HG03565 (cell line): ENCODE data around the gene CYP1A2.

Source experiments
- ATAC-seq: cut with Tn5 transposase; IDR thresholded peaks from one replicate; pipeline ENCODE4 v1.9.1; 2021; ENCODE audit warnings: mild to moderate bottlenecking, moderate library complexity; ENCODE audit not compliant: unreplicated experiment

Gene CYP1A2

GRCh38 chr15:74801311-74801997 is 52.8 kb downstream of the CYP1A2 start:
- no peak for ATAC-seq

GRCh38 chr15:74802290-74802689 is 53.6 kb downstream of the CYP1A2 start:
- no peak for ATAC-seq

GRCh38 chr15:74802862-74803447 is 54.3 kb downstream of the CYP1A2 start:
- no peak for ATAC-seq

- ATAC-seq: no peak
Measured at GRCh38 chr15:74804935-74805334, 56.3 kb downstream of the CYP1A2 start.
